Renal cortex interstitium (tissue), 11 donors: ENCODE results near the gene RAP2C. TPM values are rescaled to one million over a fixed set of nuclear protein-coding genes. Genes with fewer than 3 reads are reported as not detected.

Source experiments
- DNase-seq, 11 donors: peaks; one replicate each; pipeline ENCODE4 v3.0.0-alpha.2; 2013; ENCODE audit warnings: low read depth in 9 of 11, low spot score in 4 of 11; ENCODE audit errors: extremely low read depth in 1 of 11
- polyA plus RNA-seq, 3 donors: library from polyadenylated mRNA; unstranded; fragments of 120-200 nt; gene quantifications; one replicate each; pipeline ENCODE4 v1.2.1, GENCODE V29; 2013; ENCODE audit not compliant: insufficient read length in 3 of 3

The RAP2C gene
- polyA plus RNA-seq, 3 donors: 45.7 to 55.2 (median 53.0) TPM

GRCh38 chrX:132153166-132153565 is 66.1 kb downstream of the RAP2C start:
- DNase-seq: no peak

Other genes starting within 250 kb of the RAP2C start
- 10 to 100 TPM in 1 of 3 donors, 1 to 10 TPM in 2; 8.8 to 12.4 (median 9.2) TPM for gene STK26, start 196.1 kb downstream of the RAP2C start, polyA plus RNA-seq
- 1 to 10 TPM; 1.1 to 1.4 (median 1.2) TPM for gene FRMD7, start 91.4 kb downstream of the RAP2C start, polyA plus RNA-seq